Lung (tissue), 12 donors: ENCODE measurements around the gene LLGL1. TPM values are rescaled to one million over a fixed set of nuclear protein-coding genes. Genes with fewer than 3 reads are reported as not detected.

ENCODE experiments used
- ATAC-seq: fragments of 200-7000 bp; cut with Tn5 transposase; one replicate; pipeline ENCODE4 v1.9.1; 2020; ENCODE audit warnings: moderate number of reproducible peaks; ENCODE audit not compliant: insufficient read depth, low FRiP score
- DNase-seq, 3 donors: peaks; one replicate each; pipeline ENCODE4 v3.0.0-alpha.2; 2013 to 2017
- H3K27ac ChIP-seq, 2 donors: one replicate each; pipeline ENCODE4 v1.5.1; 2013; ENCODE audit warnings: mild to moderate bottlenecking in 2 of 2, moderate library complexity in 2 of 2, control low read depth in 1 of 2, inconsistent platforms in 1 of 2, low read depth in 1 of 2, low read length in 1 of 2
- H3K27me3 ChIP-seq, 3 donors: one replicate each; pipeline ENCODE4 v1.5.1; 2013; ENCODE audit warnings: low read length in 2 of 3; ENCODE audit not compliant: control insufficient read depth in 3 of 3, insufficient read depth in 3 of 3
- H3K36me3 ChIP-seq, 4 donors: one replicate each; pipeline ENCODE4 v1.5.1; 2013; ENCODE audit warnings: low read length in 4 of 4, mild to moderate bottlenecking in 1 of 4, moderate library complexity in 1 of 4; ENCODE audit not compliant: control insufficient read depth in 4 of 4, insufficient read depth in 4 of 4
- H3K4me1 ChIP-seq, 5 donors: one replicate each; pipeline ENCODE4 v1.5.1; 2013; ENCODE audit warnings: low read length in 5 of 5, mild to moderate bottlenecking in 2 of 5, moderate library complexity in 1 of 5; ENCODE audit not compliant: control insufficient read depth in 5 of 5, insufficient read depth in 5 of 5
- H3K4me3 ChIP-seq: one replicate; pipeline ENCODE4 v1.5.1; 2013; ENCODE audit warnings: mild to moderate bottlenecking, control low read depth, moderate library complexity
- H3K9ac ChIP-seq, 2 donors: one replicate each; pipeline ENCODE4 v1.5.1; 2013; ENCODE audit warnings: low read length in 2 of 2, control low read depth in 1 of 2; ENCODE audit not compliant: insufficient read depth in 1 of 2
- H3K9me3 ChIP-seq, 4 donors: one replicate each; pipeline ENCODE4 v1.5.1; 2013; ENCODE audit warnings: low read length in 3 of 4, mild to moderate bottlenecking in 1 of 4, moderate library complexity in 1 of 4; ENCODE audit not compliant: control insufficient read depth in 4 of 4, insufficient read depth in 3 of 4
- CTCF ChIP-seq: IDR thresholded peaks from 2 replicates; pipeline ENCODE4 v1.5.1; 2012; ENCODE audit warnings: mild to moderate bottlenecking; ENCODE audit errors: control extremely low read depth, extremely low read depth
- WGBS, 2 donors: extraction: QIAGEN DNeasy Blood & Tissue Kit; methylation state at CpG; one replicate each; pipeline ENCODE4 v1.1.7; 2013; 5-methylcytosine and 5-hydroxymethylcytosine counted together
- polyA plus RNA-seq, 2 donors: library from polyadenylated mRNA; stranded (reverse); fragments of 200-250 nt; gene quantifications; one replicate each; pipeline ENCODE4 v1.2.1, GENCODE V29; 2013
- total RNA-seq, 2 donors: library from RNA; depleted of rRNA in 1 of 2; stranded (reverse); fragments of >200 nt in 1 of 2; gene quantifications; one replicate each; pipeline ENCODE4 v1.2.1, GENCODE V29; 2014 to 2021
- donor health status: control.
- donor health status: control.
- donor health status: Bipolar disorder and iron deficiency.
- donor health status: healthy.
- donor health status: DM: yes; HTN: yes; CAD: no.

Gene LLGL1
- total and polyA plus RNA-seq, 4 donors = 7.1 to 21.8 (median 12.1) TPM

GRCh38 chr17:18252160-18252559 is 26.7 kb downstream of the LLGL1 start:
- Histone ChIP-seq H3K27ac (no peak overlapping the region), H3K9me3 (no peaks in the 10 kb centered on the region), H3K27me3 (no peaks in the 10 kb centered on the region), H3K4me3 (no peak overlapping the region), H3K4me1 (peaks cover under 1 to 8% (median 5%) of the 10 kb centered on the region in 5 donors), H3K9ac (no peak overlapping the region), H3K36me3 (peaks cover 9 to 81% (median 28%) of the 10 kb centered on the region in 4 donors)
- no peak for TF ChIP-seq CTCF
- no peak for DNase-seq
- no peak for ATAC-seq
- 89 to 91% methylated on average over 5 of the region's 5 CpGs for WGBS, 2 donors

- TF ChIP-seq CTCF = no peak
- no peak for ATAC-seq
- no peak overlapping the region for H3K9ac ChIP-seq
- no peak for DNase-seq
- H3K27me3 ChIP-seq = no peaks in the 10 kb centered on the region
- WGBS, 2 donors = 91 to 93% methylated on average over 15 to 16 of the region's 16 CpGs
- H3K27ac ChIP-seq = no peak overlapping the region
- H3K4me1 ChIP-seq = peaks cover 6 to 13% (median 10%) of the 10 kb centered on the region in 5 donors
- H3K36me3 ChIP-seq = peaks cover 9 to 71% (median 28%) of the 10 kb centered on the region in 4 donors
- H3K9me3 ChIP-seq = no peaks in the 10 kb centered on the region
- H3K4me3 ChIP-seq = no peak overlapping the region
Observed at GRCh38 chr17:18253187-18253884, 27.9 kb downstream of the LLGL1 start.

- Histone ChIP-seq H3K4me3 (no peak overlapping the region), H3K27ac (no peak overlapping the region), H3K9ac (no peak overlapping the region), H3K36me3 (peaks cover 9 to 63% (median 28%) of the 10 kb centered on the region in 4 donors), H3K9me3 (no peaks in the 10 kb centered on the region), H3K27me3 (no peaks in the 10 kb centered on the region), H3K4me1 (peaks cover 7 to 17% (median 11%) of the 10 kb centered on the region in 5 donors)
- WGBS, 2 donors = 93 to 97% methylated on average over 25 to 27 of the region's 27 CpGs
- DNase-seq (no peak), ATAC-seq (no peak)
- TF ChIP-seq CTCF = no peak
Observed at GRCh38 chr17:18253947-18254821, 28.7 kb downstream of the LLGL1 start.
